CD14-positive monocyte (primary cell): ENCODE data around the gene MCRIP1. TPM values are rescaled to one million over a fixed set of nuclear protein-coding genes. Genes with fewer than 3 reads are reported as not detected.

ENCODE experiments used
- DNase-seq, 3 donors: peaks; one replicate each; pipeline ENCODE4 v3.0.0-alpha.2; 2011 to 2022
- H2AFZ ChIP-seq: 2 replicates; pipeline ENCODE4 v1.6.0; 2012; ENCODE audit warnings: mild to moderate bottlenecking, low read depth, low read length, inconsistent platforms; ENCODE audit not compliant: insufficient read depth, poor library complexity, severe bottlenecking
- H3K27ac ChIP-seq, 2 donors: 1 replicate in 1 of 2; 2 replicates in 1 of 2; pipeline ENCODE4 v1.5.1; 2012 to 2013; ENCODE audit warnings: low read length in 2 of 2, control low read depth in 1 of 2, inconsistent platforms in 1 of 2, low read depth in 1 of 2, mild to moderate bottlenecking in 1 of 2
- H3K27me3 ChIP-seq, 2 donors: one replicate each; pipeline versions ENCODE4 v1.6.0 to v1.6.1; 2011 to 2013; ENCODE audit warnings: low read length in 2 of 2; ENCODE audit not compliant: control insufficient read depth in 2 of 2, insufficient read depth in 2 of 2
- H3K36me3 ChIP-seq, 2 donors: replicated peaks in 1 of 2; 1 replicate in 1 of 2; 2 replicates in 1 of 2; pipeline versions ENCODE4 v1.5.1 to v1.6.1; 2012 to 2013; ENCODE audit warnings: low read length in 2 of 2, control low read depth in 1 of 2, inconsistent platforms in 1 of 2, mild to moderate bottlenecking in 1 of 2; ENCODE audit not compliant: insufficient read depth in 2 of 2, control insufficient read depth in 1 of 2
- H3K4me1 ChIP-seq, 2 donors: 1 replicate in 1 of 2; 2 replicates in 1 of 2; pipeline versions ENCODE4 v1.5.1 to v1.6.1; 2012 to 2013; ENCODE audit warnings: low read length in 2 of 2, control low read depth in 1 of 2, inconsistent platforms in 1 of 2, mild to moderate bottlenecking in 1 of 2, moderate library complexity in 1 of 2; ENCODE audit not compliant: insufficient read depth in 2 of 2, control insufficient read depth in 1 of 2
- H3K4me2 ChIP-seq: replicated peaks from 2 replicates; pipeline ENCODE3; 2012; ENCODE audit warnings: low read length, moderate library complexity, mild to moderate bottlenecking; ENCODE audit not compliant: poor library complexity, severe bottlenecking; ENCODE audit errors: extremely low read depth
- H3K4me3 ChIP-seq, 3 experiments: fragments of 200-600 bp in 1 of 3; sonication (generic) in 1 of 3; replicated peaks in 1 of 3; 1 replicate in 2 of 3; 2 replicates in 1 of 3; pipeline ENCODE4 v1.5.1; 2011 to 2013; ENCODE audit warnings: low read length in 3 of 3, mild to moderate bottlenecking in 3 of 3, control low read depth in 2 of 3, low read depth in 2 of 3, inconsistent platforms in 1 of 3, moderate library complexity in 1 of 3
- H3K79me2 ChIP-seq: 2 replicates; pipeline ENCODE4 v1.6.0; 2012; ENCODE audit warnings: mild to moderate bottlenecking, control low read depth, inconsistent platforms, low read length, moderate library complexity; ENCODE audit not compliant: insufficient read depth
- H3K9ac ChIP-seq: 2 replicates; pipeline ENCODE4 v1.6.0; 2017; ENCODE audit warnings: low read length, mild to moderate bottlenecking; ENCODE audit not compliant: insufficient read depth, poor library complexity, severe bottlenecking
- H3K9me3 ChIP-seq, 2 donors: replicated peaks in 1 of 2; 1 replicate in 1 of 2; 2 replicates in 1 of 2; pipeline versions ENCODE4 v1.5.1 to v1.6.1; 2012 to 2013; ENCODE audit warnings: low read length in 2 of 2, control low read depth in 1 of 2; ENCODE audit not compliant: control insufficient read depth in 1 of 2, insufficient read depth in 1 of 2
- H4K20me1 ChIP-seq: 2 replicates; pipeline ENCODE4 v1.6.0; 2012; ENCODE audit warnings: mild to moderate bottlenecking, low read length, control low read depth, moderate library complexity; ENCODE audit not compliant: insufficient read depth
- H3K27ac Mint-ChIP-seq, 7 donors: one replicate each; pipeline ENCODE4 v1.8.0; 2020; ENCODE audit warnings: mild to moderate bottlenecking in 7 of 7, mixed read lengths in 7 of 7, moderate library complexity in 6 of 7, inconsistent platforms in 2 of 7
- H3K27me3 Mint-ChIP-seq, 3 donors: one replicate each; pipeline ENCODE4 v1.8.0; 2021 to 2022; ENCODE audit warnings: low read depth in 3 of 3, mild to moderate bottlenecking in 3 of 3, mixed read lengths in 3 of 3, moderate library complexity in 3 of 3, inconsistent platforms in 1 of 3
- H3K36me3 Mint-ChIP-seq, 2 donors: one replicate each; pipeline ENCODE4 v1.8.0; 2020; ENCODE audit warnings: mixed read lengths in 2 of 2, inconsistent platforms in 1 of 2, mild to moderate bottlenecking in 1 of 2
- H3K4me1 Mint-ChIP-seq: one replicate; pipeline ENCODE4 v1.8.0; 2020; ENCODE audit warnings: mild to moderate bottlenecking, mixed read lengths
- H3K4me3 Mint-ChIP-seq, 2 donors: one replicate each; pipeline ENCODE4 v1.8.0; 2020; ENCODE audit warnings: mild to moderate bottlenecking in 2 of 2, mixed read lengths in 2 of 2, moderate library complexity in 1 of 2
- H3K9me3 Mint-ChIP-seq, 7 donors: one replicate each; pipeline ENCODE4 v1.8.0; 2020 to 2022; ENCODE audit warnings: mixed read lengths in 7 of 7, mild to moderate bottlenecking in 6 of 7, moderate library complexity in 6 of 7, inconsistent platforms in 2 of 7
- CTCF ChIP-seq: fragments of 200-600 bp; IDR thresholded peaks from one replicate; pipeline ENCODE4 v1.8.0; 2022; ENCODE audit warnings: antibody characterized with exemption, mild to moderate bottlenecking
- WGBS: methylation state at CpG from one replicate; pipeline ENCODE4 v1.1.5; 2013; ENCODE audit warnings: missing lambda C conversion rate; ENCODE audit not compliant: insufficient coverage; 5-methylcytosine and 5-hydroxymethylcytosine counted together
- intact Hi-C, 2 donors: fragments of 100-400 bp; cut with micrococcal nuclease; formaldehyde crosslinking; loops; one replicate each; pipeline versions ENCODE4 v1.15.0 to v1.15.1; 2023
- polyA plus RNA-seq, 3 donors: library from polyadenylated mRNA; depleted of rRNA in 1 of 3; unstranded in 2 of 3; stranded (reverse) in 1 of 3; fragments of 300-500 nt in 2 of 3; fragments of >200 nt in 1 of 3; fragmentation: Illumina TruSeq in 2 of 3; gene quantifications; 1 replicate in 2 of 3; 2 replicates in 1 of 3; pipeline ENCODE4 v1.2.3, GENCODE V29; 2012 to 2021

MCRIP1 gene
- polyA plus RNA-seq, 3 donors, result 48.4 to 63.0 (median 48.5) TPM

DNA sequence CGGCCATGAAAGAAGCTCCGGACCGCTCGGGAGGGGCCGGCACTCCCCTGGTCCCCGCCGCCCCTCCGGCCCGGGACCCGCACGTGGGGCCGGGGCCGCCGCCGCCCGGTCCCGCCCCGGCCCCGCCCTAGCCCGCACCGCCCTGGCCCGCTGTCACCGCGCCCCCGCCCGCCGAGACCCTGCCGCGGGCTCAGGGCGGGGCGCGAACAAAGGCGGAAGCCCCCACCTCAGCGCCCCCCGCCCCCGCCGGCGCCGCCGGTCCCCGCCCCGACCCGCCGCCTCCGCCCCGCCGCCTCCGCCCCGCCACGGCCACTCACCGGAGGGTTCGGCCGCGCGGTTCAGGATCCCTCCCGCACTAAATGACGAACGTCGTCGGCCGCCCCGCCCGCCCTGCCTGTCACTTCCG, 37.9 kb upstream of the MCRIP1 start, which contains the start of gene ARHGDIA:
TSS of gene ARHGDIA (minus strand) at position 357 of the 406 bp plus-strand sequence. CDS start 1,407 bp downstream, outside the sequence.
- Histone ChIP-seq H3K4me1 (peaks cover 34 to 53% of the 10 kb centered on the region in 2 donors), H3K36me3 (peaks cover 21 to 24% of the 10 kb centered on the region in 2 donors), H4K20me1 (peaks cover 46% of the 10 kb centered on the region), H3K9ac (peak within 1 kb of the TSS; percentile 99), H3K79me2 (peaks cover 52% of the 10 kb centered on the region), H3K27me3 (no peaks in the 10 kb centered on the region), H3K27ac (peak within 1 kb of the TSS; percentile 88 to 99), H3K4me3 (peak within 1 kb of the TSS; percentile 89 to 98 (median 94)), H3K9me3 (no peaks in the 10 kb centered on the region), H2AFZ (peak within 1 kb of the TSS; percentile 96), H3K4me2 (peak within 1 kb of the TSS; percentile 93)
- intact Hi-C loops, result loop anchor here (1.0 to 5.0 kb wide), 4 partner anchors 10 to 56 kb away; partner anchors contain the start of genes MCRIP1 (in 2 of the 2) and MAFG (in 1 of the 2)
- DNase-seq, result no peak
- no peaks in the 10 kb centered on the region for H3K27me3 Mint-ChIP-seq
- no peaks in the 10 kb centered on the region for H3K9me3 Mint-ChIP-seq
- peak within 1 kb of the TSS; percentile 87 to 95 (median 91) for H3K27ac Mint-ChIP-seq
- TF ChIP-seq CTCF, result no peak
- under 1% methylated on average over 53 of the region's 64 CpGs for WGBS
- peaks cover 13 to 28% of the 10 kb centered on the region in 2 donors for H3K36me3 Mint-ChIP-seq
- H3K4me3 Mint-ChIP-seq, result peak within 1 kb of the TSS; percentile 84 to 91
- H3K4me1 Mint-ChIP-seq, result peaks cover 32% of the 10 kb centered on the region

GRCh38 chr17:81870131-81870980, 37.3 kb upstream of the MCRIP1 start:
- peak overlapping the region; percentile 94 for H3K9ac ChIP-seq
- no peaks in the 10 kb centered on the region for H3K9me3 ChIP-seq
- Mint-ChIP-seq H3K27me3 (no peaks in the 10 kb centered on the region), H3K9me3 (no peaks in the 10 kb centered on the region), H3K4me3 (peak overlapping the region; percentile 84 to 91), H3K27ac (peak overlapping the region; percentile 81 to 95 (median 90)), H3K36me3 (peaks cover 15 to 28% of the 10 kb centered on the region in 2 donors), H3K4me1 (peaks cover 32% of the 10 kb centered on the region)
- no peaks in the 10 kb centered on the region for H3K27me3 ChIP-seq
- H3K4me1 ChIP-seq, result peaks cover 34 to 53% of the 10 kb centered on the region in 2 donors
- TF ChIP-seq CTCF, result no peak
- H2AFZ ChIP-seq, result no peak overlapping the region
- H4K20me1 ChIP-seq, result peaks cover 52% of the 10 kb centered on the region
- H3K27ac ChIP-seq, result peak overlapping the region; percentile 88 to 93
- H3K79me2 ChIP-seq, result peaks cover 56% of the 10 kb centered on the region
- peaks cover 22 to 24% of the 10 kb centered on the region in 2 donors for H3K36me3 ChIP-seq
- peak overlapping the region; percentile 89 to 98 (median 94) for H3K4me3 ChIP-seq
- DNase-seq, result peak in 1 of 3 donors; percentile 46
- H3K4me2 ChIP-seq, result peak overlapping the region; percentile 90
- 1% methylated on average over 62 of the region's 65 CpGs for WGBS
- intact Hi-C loops, result loop anchor here (2.0 to 5.0 kb wide), 3 partner anchors 38 to 57 kb away; partner anchors contain the start of genes MCRIP1 (in 2 of the 2) and MAFG (in 1 of the 2)
